WERI-Rb-1 (cell line): ENCODE measurements around the gene ITPR2.

ENCODE experiments used
- DNase-seq: peaks from one replicate; pipeline ENCODE4 v3.0.0-alpha.2; 2020
- H3K27ac ChIP-seq: fragments of 250-450 bp; sonication (Bioruptor Pico); 2 replicates; pipeline ENCODE4 v1.5.1; 2020; ENCODE audit warnings: mild to moderate bottlenecking, moderate library complexity
- H3K27me3 ChIP-seq: fragments of 250-450 bp; sonication (Bioruptor Pico); 2 replicates; pipeline ENCODE4 v1.5.1; 2021; ENCODE audit warnings: mild to moderate bottlenecking, low read depth, moderate library complexity; ENCODE audit not compliant: insufficient read depth, severe bottlenecking
- H3K36me3 ChIP-seq: fragments of 250-450 bp; sonication (Bioruptor Pico); 2 replicates; pipeline ENCODE4 v1.5.1; 2020; ENCODE audit warnings: mild to moderate bottlenecking, moderate library complexity
- H3K4me3 ChIP-seq: 2 replicates; pipeline ENCODE4 v1.5.1; 2011; ENCODE audit warnings: low read depth, mild to moderate bottlenecking, control low read depth, low read length
- H3K9me3 ChIP-seq: fragments of 250-450 bp; sonication (Bioruptor Pico); 2 replicates; pipeline ENCODE4 v1.5.1; 2021; ENCODE audit warnings: mild to moderate bottlenecking, moderate library complexity; ENCODE audit not compliant: severe bottlenecking
- CTCF ChIP-seq: IDR thresholded peaks from 2 replicates; pipeline ENCODE4 v1.5.1; 2011; ENCODE audit warnings: low read depth, mild to moderate bottlenecking, control low read depth, inconsistent platforms, low read length

The ITPR2 gene

GRCh38 chr12:26627335-26627734 is 205.7 kb downstream of the ITPR2 start:
- Histone ChIP-seq H3K27me3 (no peaks in the 10 kb centered on the region), H3K36me3 (no peaks in the 10 kb centered on the region), H3K4me3 (no peak overlapping the region), H3K9me3 (no peaks in the 10 kb centered on the region), H3K27ac (no peak overlapping the region)
- TF ChIP-seq CTCF: no peak
- DNase-seq: no peak

GRCh38 chr12:26623136-26623535 is 209.9 kb downstream of the ITPR2 start:
- TF ChIP-seq CTCF: no peak
- Histone ChIP-seq H3K27ac (no peak overlapping the region), H3K36me3 (no peaks in the 10 kb centered on the region), H3K27me3 (no peaks in the 10 kb centered on the region), H3K4me3 (no peak overlapping the region), H3K9me3 (no peaks in the 10 kb centered on the region)
- no peak for DNase-seq

GRCh38 chr12:26622601-26623000 is 210.4 kb downstream of the ITPR2 start:
- Histone ChIP-seq H3K9me3 (no peaks in the 10 kb centered on the region), H3K27ac (no peak overlapping the region), H3K4me3 (no peak overlapping the region), H3K27me3 (no peaks in the 10 kb centered on the region), H3K36me3 (no peaks in the 10 kb centered on the region)
- no peak for TF ChIP-seq CTCF
- no peak for DNase-seq

- no peak overlapping the region for H3K4me3 ChIP-seq
- no peaks in the 10 kb centered on the region for H3K27me3 ChIP-seq
- DNase-seq: no peak
- H3K27ac ChIP-seq: no peak overlapping the region
- no peaks in the 10 kb centered on the region for H3K9me3 ChIP-seq
- no peak for TF ChIP-seq CTCF
- no peaks in the 10 kb centered on the region for H3K36me3 ChIP-seq
These were observed 211.1 kb downstream of the ITPR2 start for GRCh38 chr12:26621932-26622331.

GRCh38 chr12:26620907-26621306 is 212.1 kb downstream of the ITPR2 start:
- no peak overlapping the region for H3K4me3 ChIP-seq
- DNase-seq: no peak
- no peaks in the 10 kb centered on the region for H3K36me3 ChIP-seq
- no peak for TF ChIP-seq CTCF
- no peak overlapping the region for H3K27ac ChIP-seq
- H3K27me3 ChIP-seq: no peaks in the 10 kb centered on the region
- no peaks in the 10 kb centered on the region for H3K9me3 ChIP-seq

GRCh38 chr12:26617513-26617912 is 215.5 kb downstream of the ITPR2 start:
- Histone ChIP-seq H3K4me3 (no peak overlapping the region), H3K27ac (no peak overlapping the region), H3K9me3 (no peaks in the 10 kb centered on the region), H3K27me3 (no peaks in the 10 kb centered on the region), H3K36me3 (no peaks in the 10 kb centered on the region)
- no peak for DNase-seq
- TF ChIP-seq CTCF: no peak
